SK-N-MC (cell line): ENCODE measurements around the gene C1orf74.

Source experiments
- EZH2 ChIP-seq: fragments of 200-600 bp; sonication (generic); IDR thresholded peaks from one replicate; pipeline ENCODE4 v1.6.1; 2017; ENCODE audit warnings: antibody characterized with exemption
- POLR2AphosphoS5 ChIP-seq: IDR thresholded peaks from 2 replicates; pipeline ENCODE4 v1.6.1; 2012; ENCODE audit warnings: mild to moderate bottlenecking, low read depth, low read length, borderline replicate concordance

DNA sequence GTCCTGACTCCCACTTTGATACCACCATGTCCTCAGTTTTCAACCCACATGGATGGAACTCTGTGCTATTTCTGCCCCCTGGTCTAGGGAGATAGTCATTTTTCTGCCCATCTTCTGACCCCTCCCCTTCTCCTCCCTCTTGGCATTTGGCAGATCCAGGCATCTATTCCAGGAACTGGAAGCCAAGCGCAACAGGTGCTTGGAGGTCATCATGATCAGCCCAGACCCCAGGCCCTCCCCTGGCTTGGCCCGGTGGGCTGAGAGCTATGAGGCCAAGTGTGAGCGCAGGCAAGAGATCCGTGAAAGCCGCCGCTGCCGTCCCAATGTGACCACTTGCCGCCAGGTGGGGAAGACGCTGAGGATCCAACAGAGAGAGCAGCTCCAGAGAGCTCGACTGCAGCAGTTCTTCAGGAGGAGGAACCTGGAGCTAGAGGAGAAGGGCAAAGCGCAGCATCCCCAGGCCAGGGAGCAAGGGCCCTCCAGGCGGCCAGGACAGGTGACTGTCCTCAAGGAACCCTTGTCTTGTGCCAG lies 24.5 kb downstream of the C1orf74 start:
- no peak for TF ChIP-seq POLR2AphosphoS5
- no peak for TF ChIP-seq EZH2
